ENCODE measurements around the gene SNX10. TPM values are rescaled to one million over a fixed set of nuclear protein-coding genes. Genes with fewer than 3 reads are reported as not detected.
A peak's percentile ranks its signal among the peaks of the same experiment; 100 is the strongest.
"Not testable (repeated sequence)": the region's sequence is repeated elsewhere in the genome, so short reads cannot be mapped to it uniquely, and the experiment has no call there.

SNX10 gene
- total RNA-seq, 3 donors from 2014 or later, result 18.5 to 22.6 (median 18.9) TPM

DNA sequence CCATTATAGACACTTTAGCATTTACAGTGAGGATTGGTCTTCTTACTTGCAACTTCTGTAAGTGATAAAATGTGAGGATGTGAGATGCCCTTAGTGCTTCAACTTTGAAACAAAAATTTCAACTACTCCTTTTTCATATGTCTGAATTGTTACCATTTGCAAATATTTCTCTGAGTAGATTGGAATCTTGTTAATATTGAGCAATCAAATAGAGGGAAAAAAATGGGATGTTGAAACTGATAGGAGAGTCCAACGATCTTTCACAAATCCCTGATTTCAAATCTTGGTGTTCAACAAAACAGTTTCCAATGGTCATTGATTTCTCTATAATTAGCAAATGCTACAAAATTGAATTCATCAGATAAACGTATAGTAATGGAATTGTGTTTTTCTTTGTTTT lies 5.5 kb upstream of the SNX10 start:
- ATAC-seq (no peak), DNase-seq (no peak)
- Mint-ChIP-seq H3K27me3 (ENCODE audit: low read depth) (no peaks in the 10 kb centered on the region), H3K4me3 (no peak overlapping the region), H3K9me3 (no peaks in the 10 kb centered on the region), H3K4me1 (ENCODE audit: low read depth) (no peaks in the 10 kb centered on the region), H3K36me3 (ENCODE audit: insufficient read depth) (no peaks in the 10 kb centered on the region)

DNA sequence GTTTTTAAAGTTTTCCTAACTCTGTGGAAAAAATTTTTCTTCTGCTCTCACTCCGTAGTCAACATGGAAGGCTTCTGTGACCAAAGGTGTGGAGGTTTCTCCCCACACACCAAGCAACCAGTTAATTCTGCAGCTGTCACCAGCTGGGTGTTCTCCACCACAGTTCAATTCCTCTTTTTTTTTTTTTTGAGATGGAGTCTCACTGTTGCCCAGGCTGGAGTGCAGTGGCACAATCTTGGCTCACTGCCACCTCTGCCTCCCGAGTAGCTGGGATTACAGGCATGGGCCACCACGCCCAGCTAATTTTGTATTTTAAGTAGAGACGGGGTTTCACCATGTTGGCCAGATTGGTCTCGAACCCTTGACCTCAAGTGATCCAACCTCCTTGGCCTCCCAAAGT lies 3.5 kb upstream of the SNX10 start:
- H3K36me3 Mint-ChIP-seq (ENCODE audit: insufficient read depth); H3K27me3 Mint-ChIP-seq (ENCODE audit: low read depth); H3K4me3 Mint-ChIP-seq; H3K9me3 Mint-ChIP-seq; ATAC-seq; DNase-seq: not testable (repeated sequence)
- peaks cover 12% of the 10 kb centered on the region for H3K4me1 Mint-ChIP-seq (ENCODE audit: low read depth)

DNA sequence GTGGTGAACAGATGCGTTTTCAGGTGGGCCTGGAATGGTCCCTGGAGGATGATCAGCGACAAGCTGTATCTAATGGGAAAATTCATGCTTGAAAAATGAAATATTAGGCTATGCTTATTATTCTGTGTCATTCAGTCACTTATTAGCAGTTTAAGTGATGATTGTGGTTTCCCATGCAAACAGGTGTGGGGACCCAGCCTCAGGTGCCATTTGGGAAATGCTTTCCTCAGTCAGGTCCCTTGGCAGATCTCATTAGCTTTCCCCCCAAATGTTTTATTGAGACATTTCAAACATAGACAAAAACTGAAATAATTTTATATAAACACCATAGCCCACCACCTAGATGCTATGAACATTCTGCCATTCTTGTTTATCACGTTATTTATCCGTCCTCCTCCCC lies 411 bp upstream of the SNX10 start:
- ATAC-seq (no peak), DNase-seq (no peak)
- Mint-ChIP-seq H3K4me3 (peak overlapping the region; percentile 80), H3K36me3 (ENCODE audit: insufficient read depth) (no peaks in the 10 kb centered on the region), H3K27me3 (ENCODE audit: low read depth) (no peaks in the 10 kb centered on the region), H3K4me1 (ENCODE audit: low read depth) (peaks cover 35% of the 10 kb centered on the region), H3K9me3 (no peaks in the 10 kb centered on the region)

GRCh38 chr7:26292768-26293560 lies 1.3 kb downstream of the SNX10 start:
- Mint-ChIP-seq H3K36me3 (ENCODE audit: insufficient read depth) (no peaks in the 10 kb centered on the region), H3K4me3 (peak overlapping the region; percentile 90)
- DNase-seq, result no peak

DNA sequence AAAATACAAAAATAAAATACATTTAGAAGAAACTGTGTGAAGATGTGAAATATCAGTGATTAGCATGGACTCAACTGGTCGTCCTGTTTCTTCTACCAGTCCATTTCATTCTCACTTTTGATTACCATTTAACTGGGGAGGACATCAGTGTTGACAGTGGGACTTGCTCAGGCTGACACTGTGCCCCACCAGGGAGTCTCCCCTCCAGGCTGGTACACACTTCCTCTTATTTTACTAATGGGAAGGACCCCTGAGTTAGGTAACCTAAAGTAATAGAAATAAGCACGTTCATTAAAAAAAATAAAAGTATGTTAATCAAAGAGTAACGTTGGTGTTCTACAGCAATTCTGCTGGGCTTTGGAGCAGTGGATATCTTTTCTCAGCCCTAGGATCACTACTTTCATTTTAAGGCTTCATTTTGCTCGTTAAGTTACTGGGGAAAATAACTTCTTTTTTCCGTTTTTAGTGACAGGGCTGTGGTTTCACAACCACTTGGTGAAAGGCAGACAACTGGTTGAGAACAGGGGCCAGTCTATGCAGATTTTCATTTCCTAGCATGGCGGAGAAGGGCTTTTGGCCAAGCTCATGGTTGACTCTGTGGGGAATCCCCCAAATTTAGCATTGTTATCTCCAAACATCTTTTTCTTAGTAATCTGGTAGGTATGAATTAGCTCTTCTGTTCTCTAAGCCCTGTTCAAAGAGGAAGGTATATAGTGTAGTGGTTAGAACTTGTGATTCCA lies 2.1 kb downstream of the SNX10 start:
- peaks cover 41% of the 10 kb centered on the region for H3K4me1 Mint-ChIP-seq (ENCODE audit: low read depth)
- H3K4me3 Mint-ChIP-seq, result peak overlapping the region; percentile 90
- H3K9me3 Mint-ChIP-seq, result no peaks in the 10 kb centered on the region
- DNase-seq, result peak; percentile 50
- peak; percentile 85 to 86 for ATAC-seq
- H3K36me3 Mint-ChIP-seq (ENCODE audit: insufficient read depth), result peaks cover under 1% of the 10 kb centered on the region
- no peaks in the 10 kb centered on the region for H3K27me3 Mint-ChIP-seq (ENCODE audit: low read depth)

More at GRCh38 chr7:26292768-26293560, 1.3 kb downstream of the SNX10 start:
- ATAC-seq, result no peak
- Mint-ChIP-seq H3K9me3 (no peaks in the 10 kb centered on the region), H3K4me1 (ENCODE audit: low read depth) (peaks cover 35% of the 10 kb centered on the region), H3K27me3 (ENCODE audit: low read depth) (no peaks in the 10 kb centered on the region)

- Mint-ChIP-seq H3K36me3 (ENCODE audit: insufficient read depth) (peaks cover 3% of the 10 kb centered on the region), H3K27me3 (ENCODE audit: low read depth) (no peaks in the 10 kb centered on the region), H3K9me3 (no peaks in the 10 kb centered on the region), H3K4me1 (ENCODE audit: low read depth) (peaks cover 43% of the 10 kb centered on the region), H3K4me3 (peak overlapping the region; percentile 90)
- ATAC-seq, result no peak
- DNase-seq, result no peak
Observed at GRCh38 chr7:26295015-26295414, 3.4 kb downstream of the SNX10 start.

DNA sequence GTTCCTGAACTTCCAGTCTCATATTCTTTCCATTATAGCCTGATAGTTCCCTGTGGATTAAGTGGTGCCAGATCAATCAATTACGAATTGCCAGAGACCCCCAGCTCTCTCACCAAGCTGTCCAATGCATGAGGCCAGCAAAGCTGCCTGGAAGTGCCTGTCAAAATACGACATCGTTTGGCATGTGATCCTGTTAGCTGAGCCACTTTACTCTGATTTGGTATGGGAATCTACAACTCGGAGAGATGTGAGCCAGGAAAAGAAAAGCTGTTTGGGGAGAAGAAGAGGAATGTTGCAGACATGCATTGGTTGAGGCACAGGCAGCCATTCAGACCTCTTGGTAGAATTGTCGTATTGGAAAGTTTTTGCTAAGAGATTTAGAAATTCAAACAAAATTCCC lies 3.9 kb downstream of the SNX10 start:
- Mint-ChIP-seq H3K36me3 (ENCODE audit: insufficient read depth) (peaks cover 3% of the 10 kb centered on the region), H3K27me3 (ENCODE audit: low read depth) (no peaks in the 10 kb centered on the region), H3K4me1 (ENCODE audit: low read depth) (peaks cover 43% of the 10 kb centered on the region), H3K9me3 (no peaks in the 10 kb centered on the region), H3K4me3 (no peak overlapping the region)
- ATAC-seq (no peak), DNase-seq (no peak)

GRCh38 chr7:26298472-26299058 lies 6.9 kb downstream of the SNX10 start:
- ATAC-seq, result no peak
- no peak for DNase-seq
- Mint-ChIP-seq H3K36me3 (ENCODE audit: insufficient read depth) (peaks cover 14% of the 10 kb centered on the region), H3K4me3 (no peak overlapping the region), H3K9me3 (no peaks in the 10 kb centered on the region), H3K4me1 (ENCODE audit: low read depth) (peaks cover 28% of the 10 kb centered on the region), H3K27me3 (ENCODE audit: low read depth) (no peaks in the 10 kb centered on the region)

DNA sequence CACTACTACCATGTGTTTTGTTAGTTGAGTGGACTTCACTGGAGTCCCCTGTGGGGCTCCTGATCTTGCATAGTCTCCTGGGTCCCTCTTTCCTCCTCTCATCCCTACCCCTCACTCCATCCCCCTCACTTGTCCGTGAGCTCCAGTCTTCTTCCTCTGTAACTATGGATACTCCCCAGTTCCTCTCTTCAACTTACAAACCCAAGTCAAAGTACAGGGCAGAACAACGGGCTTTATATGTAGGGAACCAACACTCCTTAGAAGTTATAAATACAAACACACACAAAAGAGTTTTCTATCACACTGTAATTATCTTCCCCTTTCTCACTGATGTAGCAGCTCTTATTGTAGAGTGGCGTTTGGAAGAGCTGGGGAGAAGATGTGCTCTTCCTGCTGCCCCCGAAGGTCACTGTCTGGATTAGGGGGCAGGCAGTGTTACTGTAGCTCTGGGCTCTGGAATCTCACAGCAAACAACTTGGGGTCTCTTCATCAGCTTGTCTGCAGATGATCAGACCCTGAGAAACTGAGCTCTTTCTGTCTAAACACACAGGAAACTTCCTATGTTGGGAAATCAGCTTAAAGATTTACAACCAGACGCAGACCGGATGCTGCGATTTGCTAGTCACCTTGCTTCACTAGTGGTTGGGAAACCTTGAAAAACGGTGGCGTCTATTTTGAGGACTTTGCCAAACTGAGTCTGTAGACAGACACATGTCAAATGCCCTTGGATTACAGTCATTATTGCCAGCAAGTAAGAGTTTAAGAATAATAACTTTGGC lies 13.6 kb downstream of the SNX10 start:
- H3K36me3 Mint-ChIP-seq (ENCODE audit: insufficient read depth), result peaks cover 21% of the 10 kb centered on the region
- no peak overlapping the region for H3K4me3 Mint-ChIP-seq
- H3K27me3 Mint-ChIP-seq (ENCODE audit: low read depth), result no peaks in the 10 kb centered on the region
- ATAC-seq (peak in 1 of 2 donors; percentile 37), DNase-seq (no peak)
- peaks cover 16% of the 10 kb centered on the region for H3K4me1 Mint-ChIP-seq (ENCODE audit: low read depth)
- no peaks in the 10 kb centered on the region for H3K9me3 Mint-ChIP-seq

DNA sequence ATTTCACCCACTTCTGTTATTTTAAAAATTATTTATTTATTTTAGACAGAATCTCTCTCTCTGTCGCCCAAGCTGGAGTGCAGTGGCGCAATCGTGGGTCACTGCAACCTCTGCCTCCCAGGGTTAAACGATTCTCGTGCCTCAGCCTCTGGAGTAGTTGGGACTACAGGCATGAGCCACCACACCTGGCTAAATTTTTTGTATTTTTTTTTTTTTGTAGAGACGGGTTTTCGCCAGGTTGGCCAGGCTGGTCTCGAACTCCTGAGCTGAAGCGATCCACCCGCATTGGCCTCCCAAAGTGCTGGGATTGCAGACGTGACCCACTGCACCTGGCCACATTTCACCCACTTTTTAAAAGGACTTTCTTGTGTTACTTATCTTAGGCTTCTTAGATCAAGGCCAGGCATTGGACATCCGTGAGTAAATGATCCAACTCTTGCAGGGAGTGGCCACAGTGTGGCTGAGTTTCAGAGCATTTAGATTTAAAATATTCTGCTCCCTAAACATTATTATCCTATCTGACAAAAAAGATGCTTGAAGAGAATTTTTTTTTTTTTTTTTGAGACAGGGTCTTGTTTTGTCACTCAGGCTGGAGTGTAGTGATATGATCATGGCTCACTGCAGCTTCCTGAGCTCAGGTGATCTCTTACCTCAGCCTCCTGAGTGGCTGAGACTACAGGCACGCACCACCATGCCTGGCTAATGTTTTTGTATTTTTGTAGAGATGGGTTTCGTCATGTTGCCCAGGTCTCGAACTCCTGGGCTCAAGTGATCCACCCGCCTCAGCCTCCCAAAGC lies 14.4 kb downstream of the SNX10 start:
- DNase-seq (no peak), ATAC-seq (no peak)
- H3K4me1 Mint-ChIP-seq (ENCODE audit: low read depth), result peaks cover 16% of the 10 kb centered on the region
- H3K9me3 Mint-ChIP-seq, result no peaks in the 10 kb centered on the region
- no peak overlapping the region for H3K4me3 Mint-ChIP-seq
- H3K36me3 Mint-ChIP-seq (ENCODE audit: insufficient read depth), result peaks cover 19% of the 10 kb centered on the region
- no peaks in the 10 kb centered on the region for H3K27me3 Mint-ChIP-seq (ENCODE audit: low read depth)

DNA sequence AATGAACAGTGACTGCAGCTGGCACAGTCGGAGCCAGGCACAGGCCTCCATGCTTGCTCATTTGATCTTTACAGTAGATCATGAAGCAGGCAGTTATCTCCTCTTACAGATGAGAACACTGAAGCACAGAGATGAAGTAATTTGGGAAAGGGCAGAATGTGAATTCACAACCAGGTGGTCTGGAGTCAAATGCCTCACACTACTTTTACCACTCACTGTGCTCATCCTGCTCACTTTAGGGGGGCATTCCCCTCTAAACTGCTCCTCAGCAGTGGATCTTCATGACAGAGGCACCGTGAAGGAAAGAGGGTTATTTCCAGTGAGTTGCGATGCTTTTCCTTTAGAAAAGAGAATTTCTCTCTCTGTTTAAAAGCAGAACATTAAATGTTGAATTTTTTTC lies 15.1 kb downstream of the SNX10 start:
- ATAC-seq (no peak), DNase-seq (no peak)
- no peaks in the 10 kb centered on the region for H3K27me3 Mint-ChIP-seq (ENCODE audit: low read depth)
- no peaks in the 10 kb centered on the region for H3K9me3 Mint-ChIP-seq
- no peak overlapping the region for H3K4me3 Mint-ChIP-seq
- H3K36me3 Mint-ChIP-seq (ENCODE audit: insufficient read depth), result peaks cover 23% of the 10 kb centered on the region
- H3K4me1 Mint-ChIP-seq (ENCODE audit: low read depth), result peaks cover 16% of the 10 kb centered on the region

DNA sequence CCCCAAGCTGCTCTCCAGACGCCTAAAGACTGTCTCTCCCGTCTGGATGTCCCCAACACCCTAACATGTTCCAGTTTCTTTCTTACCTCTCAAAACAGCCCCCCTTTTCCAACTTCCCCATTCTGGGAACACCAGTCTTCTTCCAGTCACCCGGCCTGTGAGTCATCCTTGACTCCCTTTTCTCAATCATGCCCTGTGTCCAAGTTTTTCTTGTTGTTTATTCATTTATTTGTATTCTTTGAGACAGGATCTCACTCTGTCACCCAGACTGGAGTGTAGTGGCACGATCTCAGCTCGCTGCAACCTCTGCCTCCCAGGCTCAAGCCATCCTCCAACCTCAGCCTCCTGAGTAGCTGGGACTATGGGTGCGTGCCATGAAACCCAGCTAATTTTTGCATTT lies 15.6 kb downstream of the SNX10 start:
- DNase-seq (no peak), ATAC-seq (no peak)
- Mint-ChIP-seq H3K27me3 (ENCODE audit: low read depth) (no peaks in the 10 kb centered on the region), H3K4me3 (no peak overlapping the region), H3K36me3 (ENCODE audit: insufficient read depth) (peaks cover 20% of the 10 kb centered on the region), H3K9me3 (no peaks in the 10 kb centered on the region), H3K4me1 (ENCODE audit: low read depth) (peaks cover 16% of the 10 kb centered on the region)

GRCh38 chr7:26307791-26308190 lies 16.1 kb downstream of the SNX10 start:
- DNase-seq (no peak), ATAC-seq (no peak)
- Mint-ChIP-seq H3K9me3 (no peaks in the 10 kb centered on the region), H3K36me3 (ENCODE audit: insufficient read depth) (peaks cover 16% of the 10 kb centered on the region), H3K4me1 (ENCODE audit: low read depth) (peaks cover 16% of the 10 kb centered on the region), H3K4me3 (no peak overlapping the region), H3K27me3 (ENCODE audit: low read depth) (no peaks in the 10 kb centered on the region)

Data from activated T-cell treated with anti-CD3 and anti-CD28 coated beads, Interleukin-2, amount 50 U/mL, for 4 hours (primary cell).